Liver (tissue), 3 donors: ENCODE measurements around the gene LPAR2.

Experiments
- EGR1 ChIP-seq, 2 donors: IDR thresholded peaks; 2 replicates each; pipeline ENCODE4 v1.6.1; 2016 to 2018; ENCODE audit warnings: antibody characterized with exemption in 2 of 2, low read depth in 2 of 2
- GABPA ChIP-seq, 2 donors: IDR thresholded peaks in 1 of 2; conservative IDR thresholded peaks in 1 of 2; 2 replicates each; pipeline ENCODE4 v1.6.1; 2016; ENCODE audit warnings: antibody characterized with exemption in 2 of 2, mild to moderate bottlenecking in 1 of 2, moderate library complexity in 1 of 2
- JUND ChIP-seq, 2 donors: IDR thresholded peaks; 2 replicates each; pipeline ENCODE4 v1.6.1; 2016; ENCODE audit warnings: antibody characterized with exemption in 2 of 2
- RXRA ChIP-seq, 2 donors: IDR thresholded peaks; 2 replicates each; pipeline ENCODE4 v1.6.1; 2017 to 2018; ENCODE audit warnings: antibody characterized with exemption in 2 of 2, mild to moderate bottlenecking in 1 of 2
- YY1 ChIP-seq: IDR thresholded peaks from 2 replicates; pipeline ENCODE4 v1.6.1; 2016; ENCODE audit warnings: antibody characterized with exemption, mild to moderate bottlenecking
- TF ChIP-seq, protein P1 (sequence below): fragments of 150-350 bp; IDR thresholded peaks from 2 replicates; pipeline ENCODE4 v1.5.1; 2017; ENCODE audit warnings: improper control_type of control experiment, low read depth, low read length; ENCODE audit not compliant: missing input control
- TF ChIP-seq, protein P2 (sequence below): IDR thresholded peaks from 2 replicates; pipeline ENCODE4 v1.6.1; 2016; ENCODE audit warnings: antibody characterized with exemption
- TF ChIP-seq, protein P3 (sequence below): IDR thresholded peaks from 2 replicates; pipeline ENCODE4 v1.6.1; 2016; ENCODE audit warnings: antibody characterized with exemption
- donor health status: healthy.
- donor health status: healthy.

DNA sequence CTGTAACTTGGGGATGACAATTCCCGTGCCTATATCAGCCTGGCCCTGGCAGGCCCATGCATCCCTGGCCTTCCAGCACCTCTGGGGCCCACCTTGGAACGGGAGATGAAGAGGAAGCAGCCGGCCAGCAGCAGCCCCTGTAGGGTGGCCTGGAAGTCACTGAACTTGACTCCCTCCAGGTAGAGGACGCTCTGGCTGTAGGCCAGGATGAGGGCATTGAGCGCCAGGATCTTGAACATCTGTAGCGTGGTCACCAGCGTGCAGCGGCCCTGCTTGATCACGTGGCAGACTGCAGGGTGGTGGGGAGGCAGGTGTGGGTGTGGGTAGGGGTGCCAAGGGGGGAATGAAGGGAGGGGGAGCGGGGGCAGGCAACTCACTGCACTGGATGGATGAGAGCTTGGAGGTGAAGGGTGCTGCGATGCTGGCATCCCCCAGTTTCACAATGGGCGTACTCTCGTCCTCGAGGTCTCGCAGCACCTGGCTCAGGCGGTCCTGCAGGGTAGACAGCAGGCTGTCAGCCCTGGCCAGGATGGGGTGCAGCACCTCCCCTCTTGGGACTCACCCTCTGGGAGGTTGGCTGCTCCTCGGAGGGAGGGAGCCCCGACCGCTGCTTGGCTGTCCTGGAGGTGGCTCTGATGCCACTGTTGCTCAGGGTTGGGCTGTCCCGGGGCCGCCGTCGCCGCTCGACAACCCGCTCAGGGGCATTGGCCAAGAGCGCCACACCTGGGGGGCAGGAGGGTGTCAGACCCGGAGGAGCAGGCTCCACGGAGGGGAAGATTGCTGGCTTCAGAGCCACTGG is 19.2 kb upstream of the LPAR2 start:
- TF ChIP-seq, protein P1, sequence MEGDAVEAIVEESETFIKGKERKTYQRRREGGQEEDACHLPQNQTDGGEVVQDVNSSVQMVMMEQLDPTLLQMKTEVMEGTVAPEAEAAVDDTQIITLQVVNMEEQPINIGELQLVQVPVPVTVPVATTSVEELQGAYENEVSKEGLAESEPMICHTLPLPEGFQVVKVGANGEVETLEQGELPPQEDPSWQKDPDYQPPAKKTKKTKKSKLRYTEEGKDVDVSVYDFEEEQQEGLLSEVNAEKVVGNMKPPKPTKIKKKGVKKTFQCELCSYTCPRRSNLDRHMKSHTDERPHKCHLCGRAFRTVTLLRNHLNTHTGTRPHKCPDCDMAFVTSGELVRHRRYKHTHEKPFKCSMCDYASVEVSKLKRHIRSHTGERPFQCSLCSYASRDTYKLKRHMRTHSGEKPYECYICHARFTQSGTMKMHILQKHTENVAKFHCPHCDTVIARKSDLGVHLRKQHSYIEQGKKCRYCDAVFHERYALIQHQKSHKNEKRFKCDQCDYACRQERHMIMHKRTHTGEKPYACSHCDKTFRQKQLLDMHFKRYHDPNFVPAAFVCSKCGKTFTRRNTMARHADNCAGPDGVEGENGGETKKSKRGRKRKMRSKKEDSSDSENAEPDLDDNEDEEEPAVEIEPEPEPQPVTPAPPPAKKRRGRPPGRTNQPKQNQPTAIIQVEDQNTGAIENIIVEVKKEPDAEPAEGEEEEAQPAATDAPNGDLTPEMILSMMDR, result no peak
- TF ChIP-seq JUND (IDR thresholded peaks at IDR 0.05) (no peak), GABPA (IDR thresholded peaks at IDR 0.05 in 1 of 2, conservative IDR thresholded peaks at IDR 0.05 in 1 of 2) (no peak), YY1 (no peak), EGR1 (IDR thresholded peaks at IDR 0.05; ENCODE audit: low read depth in 2 of 2) (no peak), RXRA (IDR thresholded peaks at IDR 0.05) (no peak)
- TF ChIP-seq, protein P2, sequence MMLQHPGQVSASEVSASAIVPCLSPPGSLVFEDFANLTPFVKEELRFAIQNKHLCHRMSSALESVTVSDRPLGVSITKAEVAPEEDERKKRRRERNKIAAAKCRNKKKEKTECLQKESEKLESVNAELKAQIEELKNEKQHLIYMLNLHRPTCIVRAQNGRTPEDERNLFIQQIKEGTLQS, result no peak
- TF ChIP-seq, protein P3, sequence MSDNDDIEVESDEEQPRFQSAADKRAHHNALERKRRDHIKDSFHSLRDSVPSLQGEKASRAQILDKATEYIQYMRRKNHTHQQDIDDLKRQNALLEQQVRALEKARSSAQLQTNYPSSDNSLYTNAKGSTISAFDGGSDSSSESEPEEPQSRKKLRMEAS, result no peak
